IPS-18c (cell line): ENCODE data around the gene CTSD.

Experiments used
- H3K4me3 ChIP-seq: 2 replicates; pipeline ENCODE4 v1.7.0; 2013; ENCODE audit warnings: low read depth, mild to moderate bottlenecking, low read length, moderate library complexity; ENCODE audit not compliant: insufficient read depth
- H3K9me3 ChIP-seq: one replicate; pipeline ENCODE4 v1.6.1; 2013; ENCODE audit warnings: mild to moderate bottlenecking, low read length, moderate library complexity; ENCODE audit not compliant: control insufficient read depth, insufficient read depth

Gene CTSD

DNA sequence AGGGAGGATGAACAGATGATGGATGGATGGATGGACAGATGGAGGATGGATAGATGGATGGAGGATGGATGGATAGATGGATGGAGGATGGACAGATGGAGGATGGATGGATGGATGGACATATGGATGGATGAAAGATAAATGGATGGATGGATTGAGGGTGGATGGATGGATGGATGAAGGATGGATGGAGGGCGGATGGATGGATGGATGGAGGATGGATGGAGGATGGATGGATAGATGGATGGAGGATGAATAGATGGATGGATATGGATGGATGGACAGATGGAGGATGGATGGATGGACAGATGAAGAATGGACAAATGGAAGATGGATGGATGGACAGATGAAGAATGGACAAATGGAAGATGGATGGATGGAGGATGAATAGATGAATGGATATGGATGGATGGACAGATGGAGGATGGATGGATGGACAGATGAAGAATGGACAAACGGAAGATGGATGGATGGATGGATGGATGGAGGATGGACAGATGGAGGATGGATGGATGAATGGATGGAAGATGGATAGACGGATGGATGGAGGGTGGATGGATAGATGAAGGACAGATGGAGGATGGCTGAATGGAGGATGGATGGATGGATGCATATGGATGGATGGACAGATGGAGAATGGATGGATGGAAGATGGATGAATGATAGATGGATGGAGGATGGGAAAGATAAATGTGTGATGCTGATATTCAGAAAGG is 20.7 kb downstream of the CTSD start:
- Histone ChIP-seq H3K9me3 (peaks cover 2% of the 10 kb centered on the region), H3K4me3 (no peak overlapping the region)

DNA sequence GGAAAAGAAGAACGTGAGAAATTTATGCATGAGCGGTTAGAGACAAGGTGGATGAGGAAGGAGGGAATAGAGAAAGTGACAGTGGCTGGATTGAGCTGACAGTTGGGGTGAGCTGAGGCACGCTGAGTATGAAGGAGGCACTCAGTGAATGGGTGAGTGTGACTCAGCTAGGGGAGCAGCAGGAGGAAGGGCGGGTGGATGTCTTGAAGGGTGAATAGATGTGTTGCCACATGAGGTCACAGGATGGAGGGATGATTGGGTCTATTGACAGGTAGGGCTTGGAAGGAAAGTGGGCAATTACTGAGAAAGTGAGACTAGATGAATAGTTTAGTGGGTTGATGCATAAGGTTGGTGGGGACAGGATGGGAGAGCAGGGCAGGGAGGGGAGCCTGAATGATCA is 21.4 kb downstream of the CTSD start:
- Histone ChIP-seq H3K9me3 (peaks cover 2% of the 10 kb centered on the region), H3K4me3 (no peak overlapping the region)

DNA sequence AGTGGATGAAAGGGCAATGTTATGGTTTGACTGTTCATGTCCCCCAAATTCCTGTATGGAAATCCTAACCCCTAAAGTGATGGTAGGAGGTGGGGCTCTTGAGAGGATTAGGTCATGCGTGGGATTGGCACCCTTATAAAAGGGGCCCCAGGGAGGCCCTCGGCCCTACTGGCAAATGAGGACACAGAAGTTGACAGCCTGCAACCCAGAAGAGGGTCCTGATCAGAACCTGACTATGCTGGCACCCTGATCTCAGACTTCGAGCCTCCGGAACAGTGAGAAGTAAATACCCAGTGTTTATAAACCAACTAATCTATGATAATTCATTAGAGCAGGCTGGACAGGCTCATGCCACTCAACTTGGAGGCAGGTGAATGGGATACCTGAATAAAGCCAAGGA is 22.0 kb downstream of the CTSD start:
- H3K4me3 ChIP-seq, result no peak overlapping the region
- H3K9me3 ChIP-seq, result peaks cover 2% of the 10 kb centered on the region

DNA sequence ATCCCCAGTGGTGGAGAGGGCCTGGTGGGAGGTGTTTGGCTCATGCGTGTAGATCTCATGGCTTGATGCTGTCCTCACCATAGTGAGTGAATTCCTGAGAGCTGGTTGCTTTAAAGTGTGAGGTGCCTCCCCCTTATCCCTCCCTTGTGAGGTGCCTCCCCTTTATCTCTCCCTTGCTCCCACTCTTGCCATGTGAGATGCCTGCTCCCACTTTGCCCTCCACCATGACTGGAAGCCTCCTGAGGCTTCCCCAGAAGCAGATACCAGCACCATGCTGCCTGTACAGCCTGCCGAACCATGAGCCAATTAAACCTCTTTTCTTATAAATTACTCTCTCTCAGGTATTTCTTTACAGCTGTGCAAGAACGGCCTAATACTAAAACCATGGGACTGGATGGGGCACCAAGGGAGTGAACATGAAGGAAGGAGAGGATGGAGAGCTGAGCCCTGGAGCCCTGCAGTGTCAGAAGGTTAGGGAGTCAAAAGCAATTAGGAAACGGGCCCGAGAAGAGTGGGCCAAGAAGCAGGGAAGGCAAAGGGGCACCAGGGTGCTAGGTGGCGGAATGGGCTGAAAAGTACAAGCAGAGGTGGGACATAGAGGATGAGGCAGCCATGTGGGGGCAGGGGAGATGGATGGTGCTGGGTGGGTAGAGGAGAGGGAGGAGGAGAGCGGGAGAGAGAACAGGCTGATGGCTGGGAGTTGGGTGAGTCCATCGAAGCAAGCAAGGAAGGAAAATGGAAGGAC is 22.8 kb downstream of the CTSD start:
- Histone ChIP-seq H3K4me3 (no peak overlapping the region), H3K9me3 (peaks cover 2% of the 10 kb centered on the region)

DNA sequence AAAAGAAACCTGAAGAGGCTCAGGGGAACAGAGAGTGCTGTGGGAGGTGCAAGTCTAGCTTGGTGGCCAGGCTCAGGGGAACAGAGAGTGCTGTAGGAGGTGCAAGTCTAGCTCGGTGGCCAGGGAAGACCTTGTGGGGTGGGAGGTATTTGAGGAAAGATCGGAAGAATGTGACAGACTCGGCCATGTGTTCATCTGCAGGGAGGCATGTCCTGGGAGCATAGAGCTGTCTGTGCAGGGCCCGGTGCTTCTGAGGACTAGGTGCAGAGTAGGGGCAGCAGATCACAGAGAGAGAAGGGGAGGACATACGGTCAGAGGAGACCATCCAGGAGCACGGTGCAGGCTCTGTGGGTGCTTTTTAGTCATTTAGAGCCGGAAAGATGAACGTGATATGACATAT is 24.2 kb downstream of the CTSD start:
- Histone ChIP-seq H3K4me3 (no peak overlapping the region), H3K9me3 (peaks cover 2% of the 10 kb centered on the region)

DNA sequence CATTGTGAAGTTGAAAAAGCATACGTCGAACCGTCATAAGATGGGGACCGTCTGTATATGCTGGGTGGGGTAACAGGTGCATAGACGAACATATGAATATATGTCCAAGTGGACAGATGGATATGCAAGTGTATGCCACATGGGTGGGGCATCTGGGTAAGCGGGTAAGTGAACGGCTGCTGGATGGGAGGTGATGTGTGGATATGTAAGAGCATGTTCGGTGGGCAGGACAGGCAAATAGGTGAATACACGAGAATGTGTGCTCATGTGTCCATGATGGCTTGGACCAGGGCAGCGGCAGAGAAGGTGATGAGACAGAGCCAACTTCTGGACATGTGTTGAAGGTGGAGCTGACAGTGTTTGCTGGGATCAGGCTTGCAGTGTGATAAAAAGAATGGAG is 25.3 kb downstream of the CTSD start:
- H3K9me3 ChIP-seq, result peaks cover 2% of the 10 kb centered on the region
- H3K4me3 ChIP-seq, result no peak overlapping the region

DNA sequence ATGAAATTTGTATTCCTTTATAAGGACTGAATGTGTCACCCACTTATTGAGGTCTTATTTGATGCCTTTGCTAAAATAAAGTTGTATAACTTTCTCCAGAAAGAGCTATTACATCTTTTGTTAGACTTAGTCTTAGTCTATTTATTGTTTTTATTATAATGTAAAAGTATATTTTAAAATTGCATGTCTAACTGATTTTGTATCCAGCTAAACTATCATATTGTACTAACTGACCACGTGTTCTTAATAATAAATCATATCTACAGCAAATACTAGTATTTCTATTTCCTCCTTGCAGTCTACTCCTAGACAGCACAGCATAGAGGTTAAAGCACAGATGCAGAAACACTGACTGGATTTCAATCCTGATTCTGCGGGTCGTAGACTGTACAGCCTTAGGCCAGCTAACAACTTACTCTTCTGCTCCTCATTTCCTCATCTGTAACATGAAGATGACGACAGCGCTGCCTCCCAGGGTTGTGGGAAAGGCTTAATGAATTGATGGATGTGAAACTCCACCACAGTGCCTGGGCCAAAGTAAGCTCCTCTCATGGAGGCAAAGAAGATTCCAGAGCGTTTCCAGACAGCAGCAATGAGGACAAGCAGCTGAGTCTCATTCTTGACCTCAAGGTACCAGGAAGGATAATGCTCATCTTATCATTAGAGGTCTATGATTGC is 26.5 kb downstream of the CTSD start:
- no peak overlapping the region for H3K4me3 ChIP-seq

DNA sequence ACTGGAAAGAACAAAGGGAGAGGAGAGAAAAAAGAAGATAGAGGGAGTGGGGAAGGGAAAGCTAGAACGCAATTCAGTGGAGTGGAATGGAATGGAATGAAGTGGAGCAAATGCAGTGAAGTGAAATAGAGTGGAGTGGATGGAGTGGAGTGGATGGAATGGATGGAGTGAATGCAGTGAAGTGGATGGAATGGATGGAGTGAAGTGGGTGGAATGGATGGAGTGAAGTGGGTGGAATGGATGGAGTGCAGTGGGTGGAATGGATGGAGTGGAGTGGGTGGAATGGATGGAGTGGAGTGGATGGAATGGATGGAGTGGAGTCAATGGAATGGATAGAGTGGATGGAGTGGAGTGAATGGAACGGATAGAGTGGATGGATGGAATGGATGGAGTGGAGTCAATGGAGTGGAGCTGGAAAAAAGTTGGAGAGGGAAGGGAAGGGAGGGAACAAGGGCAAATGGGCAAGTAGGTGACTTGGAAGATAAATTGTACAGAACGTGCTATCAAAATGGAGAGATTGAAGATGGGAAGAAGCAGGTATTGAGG is 27.2 kb downstream of the CTSD start:
- H3K9me3 ChIP-seq, result peaks cover 2% of the 10 kb centered on the region
- H3K4me3 ChIP-seq, result no peak overlapping the region

More for the DNA sequence above, 26.5 kb downstream of the CTSD start:
- peaks cover 2% of the 10 kb centered on the region for H3K9me3 ChIP-seq

DNA sequence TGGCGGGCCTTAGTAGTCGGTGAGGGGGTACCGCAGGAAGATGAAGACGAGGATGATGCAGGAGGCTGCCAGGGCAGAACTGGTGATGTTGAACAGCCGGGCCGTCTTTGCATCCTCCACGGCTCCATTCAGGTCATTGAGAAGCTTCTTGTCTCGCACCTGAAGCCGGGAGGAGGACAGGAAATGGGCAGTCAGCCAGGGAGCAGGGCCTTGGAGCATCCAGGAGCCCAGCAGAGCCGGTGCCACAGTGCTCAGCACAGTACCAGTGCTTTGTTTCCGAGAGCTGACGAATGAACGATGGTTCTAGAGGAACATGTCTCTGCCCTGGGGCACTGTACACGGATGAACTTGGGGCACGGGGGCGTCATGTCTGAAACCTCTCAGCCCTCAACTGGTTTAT is 28.5 kb downstream of the CTSD start:
- no peaks in the 10 kb centered on the region for H3K9me3 ChIP-seq
- no peak overlapping the region for H3K4me3 ChIP-seq

DNA sequence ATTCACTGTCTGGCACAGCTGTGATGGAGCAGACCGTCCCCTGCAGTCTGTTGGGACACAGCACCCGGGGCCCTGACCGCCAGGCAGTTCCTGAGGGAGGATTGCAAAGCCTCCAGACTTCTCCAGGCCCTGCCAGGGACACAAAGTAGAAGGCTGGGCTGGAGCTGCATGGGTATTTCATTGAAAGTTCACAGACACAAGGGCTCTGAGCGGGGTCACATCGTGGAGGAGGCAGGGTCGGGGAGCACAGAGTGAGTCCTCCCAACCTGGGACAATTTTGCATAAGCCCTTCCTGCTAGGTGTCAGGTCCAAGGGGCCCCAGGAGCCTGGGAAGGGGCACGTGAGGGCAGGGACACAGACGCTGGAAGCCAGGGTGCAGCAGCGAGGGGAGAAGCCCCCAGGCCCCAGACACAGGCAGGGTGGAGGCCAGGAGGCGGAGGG is 29.1 kb downstream of the CTSD start:
- Histone ChIP-seq H3K4me3 (no peak overlapping the region), H3K9me3 (no peaks in the 10 kb centered on the region)

DNA sequence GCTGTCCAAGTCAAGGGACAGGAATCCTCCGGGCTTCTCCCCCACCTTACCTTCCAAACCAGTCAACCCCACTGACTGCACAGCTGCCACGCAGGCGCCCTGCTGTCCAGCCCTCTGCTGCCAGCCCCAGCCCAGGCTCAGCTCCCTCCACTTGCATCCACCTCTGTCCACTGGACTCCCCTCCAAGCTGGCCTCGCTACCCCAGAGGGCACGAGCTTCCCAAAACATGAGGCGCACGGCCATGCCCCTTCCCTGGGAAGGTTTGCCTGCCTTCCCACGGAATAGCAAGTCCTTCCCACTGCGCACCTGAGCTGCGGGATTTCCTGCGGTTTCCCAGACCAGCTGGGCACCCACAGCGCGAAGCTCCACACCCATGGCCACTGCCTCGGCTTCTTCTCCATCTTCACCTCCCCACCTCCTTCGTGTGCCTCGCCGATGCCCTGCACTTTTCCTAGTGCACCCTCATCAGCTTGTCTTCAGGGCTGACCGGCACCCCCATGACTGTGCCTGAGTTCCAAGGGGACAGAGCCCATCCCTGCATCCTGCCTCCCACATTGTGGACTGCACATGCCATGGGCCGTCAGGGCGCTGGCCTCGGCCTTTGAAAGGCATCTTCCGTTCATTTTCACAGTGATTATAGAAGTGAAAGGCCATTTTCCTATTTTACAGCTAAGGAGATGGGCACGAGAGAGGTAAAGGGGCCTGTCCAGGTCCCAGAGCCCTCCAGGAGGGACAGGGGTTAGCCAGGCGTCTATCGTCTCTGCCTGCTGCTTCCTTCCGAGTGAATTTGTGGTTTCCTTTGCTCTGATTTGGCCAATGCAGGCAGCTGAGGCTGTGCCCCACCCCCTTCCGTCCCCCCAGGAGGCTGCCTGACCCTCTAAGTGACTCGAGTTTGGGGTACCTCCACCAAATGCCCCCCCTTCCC is 29.7 kb downstream of the CTSD start:
- Histone ChIP-seq H3K4me3 (no peak overlapping the region), H3K9me3 (no peaks in the 10 kb centered on the region)

DNA sequence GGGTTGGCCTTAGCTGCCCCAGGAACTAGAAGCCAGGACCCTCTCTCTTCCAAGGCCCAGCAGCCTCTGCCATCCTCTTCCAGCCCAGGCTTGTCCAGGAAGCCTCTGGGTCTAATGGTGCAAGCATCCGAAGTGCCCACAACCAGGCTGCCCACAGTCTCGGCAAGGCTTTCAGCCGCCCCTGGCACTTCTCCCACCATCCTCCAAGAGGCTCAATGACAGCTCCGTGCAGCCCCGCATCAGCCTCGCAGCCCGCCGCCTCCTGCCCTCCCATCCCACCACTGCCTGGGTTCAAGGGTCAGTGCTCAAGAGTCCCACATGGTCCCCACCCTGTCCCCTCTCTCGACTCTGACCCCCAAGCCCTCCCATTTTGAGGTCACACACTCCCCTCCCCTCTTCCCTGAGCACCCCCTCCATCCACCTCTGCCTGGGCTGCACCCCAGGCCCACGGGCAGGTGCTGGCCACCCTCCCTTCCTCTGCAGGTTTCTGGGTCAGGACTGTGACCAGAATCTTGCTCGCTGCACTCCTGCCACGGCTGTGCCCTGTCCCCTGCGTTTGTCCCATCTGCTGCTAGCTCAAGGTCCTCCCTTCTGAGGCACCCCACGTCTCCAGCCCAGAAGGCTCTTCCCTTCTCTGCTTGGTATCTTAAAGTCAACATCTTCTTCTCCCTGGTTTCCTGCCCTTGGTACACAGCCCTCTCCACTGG is 30.6 kb downstream of the CTSD start:
- no peak overlapping the region for H3K4me3 ChIP-seq

DNA sequence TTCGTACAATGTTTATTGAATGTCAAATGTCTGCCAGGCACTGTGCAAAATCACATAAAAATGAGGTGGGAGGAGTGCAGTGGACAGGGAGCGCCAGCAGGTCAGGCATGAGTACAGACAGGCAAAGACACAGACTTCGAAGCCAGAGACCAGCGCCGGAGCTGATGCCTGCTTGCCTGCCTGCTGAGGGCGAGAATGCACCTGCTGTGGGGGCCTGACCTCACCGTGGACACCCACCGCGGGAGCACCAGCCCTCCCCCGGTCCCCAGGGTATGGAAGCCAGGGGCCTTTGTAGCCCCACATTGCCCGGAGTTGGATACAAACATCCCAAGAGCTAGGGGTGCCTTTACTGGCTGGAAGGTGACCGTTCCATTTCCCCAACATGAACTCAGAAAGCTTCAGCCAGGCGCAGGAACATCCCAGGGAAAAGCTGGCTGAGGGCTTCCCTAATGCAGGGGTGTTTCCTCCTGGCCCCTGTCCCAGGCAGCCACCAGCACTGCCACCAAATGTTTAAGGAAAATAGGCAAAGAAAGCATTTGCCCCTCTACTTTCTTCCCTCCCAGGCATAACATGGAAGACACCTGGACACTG is 31.2 kb downstream of the CTSD start:
- Histone ChIP-seq H3K9me3 (no peaks in the 10 kb centered on the region), H3K4me3 (no peak overlapping the region)

More for the DNA sequence above, 30.6 kb downstream of the CTSD start:
- H3K9me3 ChIP-seq, result no peaks in the 10 kb centered on the region

DNA sequence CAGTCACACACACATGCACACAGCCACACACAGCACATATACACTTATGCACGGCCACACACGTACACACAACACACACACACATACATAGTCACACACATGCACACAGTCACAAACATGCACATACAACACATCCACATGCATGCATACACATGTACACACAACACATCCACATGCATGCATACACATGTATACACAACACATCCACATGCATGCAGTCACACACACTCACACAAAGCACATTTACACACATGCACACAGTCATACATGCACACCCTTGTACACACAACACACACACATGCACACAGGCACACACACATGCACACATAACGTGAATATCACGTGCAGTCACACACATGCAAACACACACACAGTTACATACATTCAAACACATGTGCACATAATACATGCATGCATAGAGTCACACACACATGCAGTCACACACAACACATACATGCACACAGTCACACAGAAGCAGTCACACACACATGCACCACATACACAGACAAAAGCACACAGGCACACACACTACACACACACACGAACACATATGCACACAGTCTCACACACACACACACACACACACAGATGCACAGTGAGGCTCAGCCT is 32.2 kb downstream of the CTSD start:
- Histone ChIP-seq H3K4me3 (no peak overlapping the region), H3K9me3 (no peaks in the 10 kb centered on the region)

DNA sequence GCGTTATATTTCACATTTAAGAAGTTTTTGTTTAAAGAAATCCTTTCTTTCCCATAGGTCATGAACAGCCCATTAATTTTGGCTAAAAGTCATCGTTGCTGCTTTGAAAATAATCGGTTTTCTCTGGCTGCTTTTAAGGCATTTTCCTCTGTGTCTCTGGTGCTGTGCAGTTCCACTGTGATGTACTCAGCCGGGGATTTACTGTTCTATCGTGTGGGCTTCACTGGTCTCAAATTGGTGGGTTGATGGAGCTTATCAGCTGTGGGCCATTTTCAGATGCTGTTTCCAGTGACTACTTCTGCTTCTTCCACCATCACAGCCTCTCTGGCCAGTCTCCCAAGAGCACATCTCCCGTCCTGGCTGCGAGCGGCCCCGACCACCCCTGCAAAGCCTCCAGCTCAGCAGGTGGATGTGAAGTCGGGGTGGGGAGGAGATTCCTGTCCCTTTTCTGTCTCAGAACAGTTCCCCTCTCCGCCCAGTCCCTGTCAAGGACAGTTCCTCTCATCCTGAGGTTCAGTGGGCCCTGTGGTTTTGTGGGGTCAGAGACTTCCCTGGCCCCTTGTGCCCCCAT is 33.6 kb downstream of the CTSD start:
- H3K4me3 ChIP-seq, result no peak overlapping the region
- H3K9me3 ChIP-seq, result no peaks in the 10 kb centered on the region

DNA sequence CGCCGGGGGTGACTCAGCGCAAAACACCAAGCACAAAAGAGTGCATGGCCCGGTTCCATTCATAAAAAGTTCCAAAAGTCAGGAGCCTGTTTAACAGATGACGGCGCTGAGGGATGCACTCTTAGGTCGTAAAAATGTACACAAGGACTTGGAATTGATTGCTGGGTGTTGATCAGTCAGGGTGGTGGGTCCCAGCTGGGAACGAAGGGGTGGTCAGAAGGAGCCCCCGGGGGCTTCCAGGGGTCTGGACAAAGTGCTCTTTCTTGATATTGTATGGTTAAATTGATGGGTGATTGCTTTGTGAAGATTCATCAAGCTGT is 34.1 kb downstream of the CTSD start:
- no peaks in the 10 kb centered on the region for H3K9me3 ChIP-seq
- no peak overlapping the region for H3K4me3 ChIP-seq
